IPS-NIHi11 (cell line): ENCODE data around the gene ZCWPW1.

Experiments
- DNase-seq: peaks from one replicate; pipeline ENCODE4 v3.0.0; 2012; ENCODE audit warnings: mixed read lengths, low spot score

ZCWPW1 gene

DNA sequence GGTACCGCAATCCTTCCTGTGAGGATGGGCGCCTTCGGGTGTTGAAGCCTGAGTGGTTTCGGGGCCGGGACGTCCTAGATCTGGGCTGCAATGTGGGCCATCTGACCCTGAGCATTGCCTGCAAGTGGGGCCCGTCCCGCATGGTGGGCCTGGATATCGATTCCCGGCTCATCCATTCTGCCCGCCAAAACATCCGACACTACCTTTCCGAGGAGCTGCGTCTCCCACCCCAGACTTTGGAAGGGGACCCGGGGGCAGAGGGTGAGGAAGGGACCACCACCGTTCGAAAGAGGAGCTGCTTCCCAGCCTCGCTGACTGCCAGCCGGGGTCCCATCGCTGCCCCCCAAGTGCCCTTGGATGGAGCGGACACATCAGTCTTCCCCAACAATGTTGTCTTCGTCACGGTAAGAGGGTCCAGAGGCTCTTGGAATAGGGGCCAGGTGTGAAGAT is 2.8 kb upstream of the ZCWPW1 start:
- DNase-seq, result no peak

DNA sequence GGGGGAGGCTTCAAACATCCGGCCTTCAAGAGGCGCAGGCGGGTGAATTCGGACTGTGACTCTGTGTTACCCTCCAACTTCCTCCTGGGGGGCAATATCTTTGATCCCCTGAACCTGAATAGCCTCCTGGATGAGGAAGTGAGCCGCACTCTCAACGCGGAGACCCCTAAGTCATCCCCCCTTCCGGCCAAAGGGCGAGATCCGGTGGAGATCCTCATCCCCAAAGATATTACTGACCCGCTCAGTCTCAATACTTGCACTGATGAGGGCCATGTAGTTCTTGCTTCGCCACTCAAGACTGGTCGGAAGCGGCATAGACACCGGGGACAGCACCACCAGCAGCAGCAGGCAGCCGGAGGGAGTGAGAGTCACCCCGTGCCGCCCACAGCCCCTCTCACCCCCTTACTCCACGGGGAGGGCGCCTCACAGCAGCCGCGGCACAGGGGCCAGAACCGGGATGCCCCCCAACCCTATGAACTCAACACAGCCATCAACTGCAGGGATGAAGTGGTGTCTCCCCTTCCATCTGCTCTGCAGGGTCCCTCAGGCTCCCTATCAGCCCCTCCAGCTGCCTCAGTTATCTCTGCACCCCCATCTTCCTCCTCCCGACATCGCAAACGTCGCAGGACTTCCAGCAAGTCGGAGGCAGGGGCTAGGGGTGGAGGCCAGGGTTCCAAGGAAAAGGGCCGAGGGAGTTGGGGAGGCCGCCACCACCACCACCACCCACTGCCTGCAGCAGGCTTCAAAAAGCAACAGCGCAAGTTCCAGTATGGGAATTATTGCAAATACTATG is 2.2 kb upstream of the ZCWPW1 start:
- DNase-seq, result no peak

DNA sequence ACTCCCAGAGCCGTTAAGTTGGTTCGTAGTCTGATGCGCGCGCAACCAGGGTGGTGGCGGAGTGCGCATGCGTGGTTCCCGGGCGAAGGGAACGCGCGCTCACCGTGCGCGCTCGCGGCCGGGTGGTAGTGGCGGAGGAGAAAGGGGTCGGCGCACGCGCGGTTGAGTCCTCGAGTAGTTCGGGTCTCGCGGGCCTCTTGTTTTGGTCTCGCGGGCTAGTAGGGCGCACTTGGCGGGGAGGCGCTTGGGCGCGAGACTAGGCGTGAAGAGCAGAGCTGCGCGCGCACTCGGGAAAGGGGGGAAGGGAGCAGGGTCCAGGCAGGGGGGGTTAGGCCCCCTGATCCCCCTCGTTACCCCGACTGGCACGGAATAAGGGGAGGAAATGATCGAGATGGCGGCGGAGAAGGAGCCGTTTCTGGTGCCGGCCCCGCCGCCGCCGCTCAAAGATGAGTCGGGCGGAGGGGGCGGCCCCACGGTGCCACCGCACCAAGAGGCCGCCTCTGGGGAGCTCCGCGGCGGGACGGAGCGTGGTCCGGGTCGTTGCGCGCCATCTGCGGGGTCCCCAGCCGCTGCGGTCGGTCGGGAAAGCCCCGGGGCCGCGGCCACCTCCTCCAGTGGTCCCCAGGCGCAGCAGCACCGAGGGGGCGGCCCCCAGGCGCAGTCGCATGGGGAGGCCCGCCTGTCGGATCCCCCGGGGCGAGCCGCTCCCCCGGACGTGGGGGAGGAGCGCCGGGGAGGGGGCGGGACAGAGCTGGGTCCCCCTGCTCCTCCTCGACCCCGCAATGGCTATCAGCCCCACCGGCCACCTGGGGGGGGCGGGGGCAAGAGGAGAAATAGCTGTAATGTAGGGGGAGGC is 1.4 kb upstream of the ZCWPW1 start, which contains the start of gene MEPCE:
Gene MEPCE, plus strand, starts transcription at position 195 of the 856 bp plus-strand sequence. Its CDS starts 188 bp downstream, at position 383.
- DNase-seq, result peak; percentile 91

DNA sequence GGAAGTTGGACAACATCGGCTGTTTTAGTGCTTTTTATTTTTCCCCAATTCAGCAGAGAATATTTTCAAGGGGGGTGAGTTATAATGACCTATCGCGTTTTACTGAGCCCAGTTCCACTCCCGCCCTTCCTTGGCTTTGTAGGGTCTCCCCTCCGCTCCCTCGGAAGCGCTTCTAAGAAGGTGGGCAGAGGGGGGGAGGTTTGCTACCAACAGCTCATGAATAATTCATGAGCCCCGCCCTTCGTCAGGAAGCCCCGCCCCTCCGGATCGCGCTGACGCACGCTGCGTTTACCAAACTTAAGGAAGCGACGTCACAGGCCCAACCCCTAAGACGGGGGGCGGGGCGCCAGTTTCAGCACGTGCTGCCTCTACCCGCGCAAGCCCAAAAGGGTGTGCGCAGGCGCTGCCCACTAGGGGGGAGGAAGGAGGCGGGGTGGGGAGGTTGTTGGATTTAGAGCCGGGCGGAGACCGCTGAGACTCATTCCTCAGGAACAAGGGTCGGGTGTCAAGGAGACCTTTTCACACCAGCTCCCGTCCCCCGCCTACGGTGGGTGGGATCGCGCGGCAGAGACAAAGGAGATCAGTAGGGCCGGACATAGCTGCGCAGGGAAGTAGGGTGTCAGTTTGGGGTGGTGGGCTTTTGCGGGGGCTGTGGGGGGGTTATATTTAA is 599 bp upstream of the ZCWPW1 start:
- peak; percentile 88 for DNase-seq

DNA sequence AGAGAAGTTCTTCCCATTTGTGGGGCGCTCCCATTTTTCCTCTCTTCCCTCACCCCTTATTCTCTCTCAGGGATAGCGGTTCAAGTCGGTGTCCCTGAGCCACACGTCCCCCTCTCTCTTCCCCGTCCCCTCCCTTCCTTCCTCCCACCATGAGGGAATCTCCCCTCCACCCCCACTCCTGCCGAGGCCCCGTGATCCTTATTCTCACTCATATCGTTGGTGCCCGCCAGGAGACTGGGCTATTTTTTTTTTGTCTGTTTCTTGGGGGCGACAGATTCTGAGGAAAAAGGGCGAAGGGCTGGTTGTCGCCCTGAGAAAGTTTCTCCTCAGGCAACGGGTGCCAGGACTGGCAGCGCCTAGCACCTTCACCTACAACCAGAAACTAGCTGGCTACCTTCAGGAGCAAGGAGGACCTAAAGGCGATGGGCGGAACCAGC is 723 bp downstream of the ZCWPW1 start:
- no peak for DNase-seq

DNA sequence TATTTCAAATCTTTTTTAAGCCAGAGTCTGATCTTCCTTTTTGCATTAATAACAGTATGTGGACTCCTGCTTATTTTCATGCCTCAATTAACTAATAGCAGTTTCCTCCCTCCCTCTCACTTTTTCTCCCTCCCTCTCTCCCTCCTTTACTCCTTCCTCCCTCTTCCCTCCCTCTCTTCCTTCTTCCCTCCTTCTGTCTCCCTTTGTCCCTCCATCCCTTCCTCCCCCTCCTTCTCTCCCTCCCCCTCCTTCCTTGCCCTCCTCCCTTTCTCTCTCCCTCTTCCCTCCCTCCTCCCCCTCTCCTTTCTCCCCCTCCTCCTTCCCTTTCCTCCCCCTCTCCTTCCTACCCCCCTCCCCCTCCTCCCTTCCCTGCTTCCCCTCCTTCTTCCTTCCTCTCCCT is 2.0 kb downstream of the ZCWPW1 start:
- no peak for DNase-seq

DNA sequence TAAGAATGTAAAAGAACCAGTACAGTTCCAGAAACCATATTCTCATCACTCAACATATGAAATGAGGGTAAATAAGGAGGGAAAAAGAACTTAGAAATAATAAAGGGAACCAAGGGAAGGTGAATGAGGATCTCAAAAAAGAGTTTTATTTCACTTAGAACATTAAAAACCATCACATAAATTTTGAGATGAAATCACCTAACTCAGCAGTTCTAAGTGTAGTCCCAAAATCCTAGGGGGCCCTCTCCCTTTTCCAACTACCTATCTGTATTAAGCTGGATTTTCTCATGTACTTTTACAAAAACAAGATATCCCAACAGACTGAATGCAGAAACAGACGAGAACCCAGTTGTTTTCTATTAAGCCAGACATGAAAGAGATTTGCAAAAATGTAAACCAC is 3.2 kb downstream of the ZCWPW1 start:
- DNase-seq, result no peak

DNA sequence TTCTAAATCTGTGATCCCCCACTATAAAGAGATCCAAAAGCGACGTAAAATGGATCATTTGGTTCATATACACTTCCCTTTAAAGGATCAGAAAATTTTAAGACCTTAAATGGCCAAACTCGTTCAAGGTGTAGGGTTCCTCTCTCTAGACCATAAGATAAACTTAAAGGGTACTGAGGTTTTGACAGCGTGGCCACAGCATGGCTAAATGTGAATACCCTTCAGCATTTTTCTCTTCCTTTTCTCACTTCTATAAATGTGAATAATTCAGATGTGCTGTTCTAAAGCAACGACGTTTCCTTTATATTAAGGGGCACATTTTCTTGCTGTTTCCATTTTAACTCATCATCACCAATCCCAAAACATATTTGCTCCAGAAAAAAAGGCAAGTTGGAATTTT is 5.2 kb downstream of the ZCWPW1 start:
- no peak for DNase-seq

DNA sequence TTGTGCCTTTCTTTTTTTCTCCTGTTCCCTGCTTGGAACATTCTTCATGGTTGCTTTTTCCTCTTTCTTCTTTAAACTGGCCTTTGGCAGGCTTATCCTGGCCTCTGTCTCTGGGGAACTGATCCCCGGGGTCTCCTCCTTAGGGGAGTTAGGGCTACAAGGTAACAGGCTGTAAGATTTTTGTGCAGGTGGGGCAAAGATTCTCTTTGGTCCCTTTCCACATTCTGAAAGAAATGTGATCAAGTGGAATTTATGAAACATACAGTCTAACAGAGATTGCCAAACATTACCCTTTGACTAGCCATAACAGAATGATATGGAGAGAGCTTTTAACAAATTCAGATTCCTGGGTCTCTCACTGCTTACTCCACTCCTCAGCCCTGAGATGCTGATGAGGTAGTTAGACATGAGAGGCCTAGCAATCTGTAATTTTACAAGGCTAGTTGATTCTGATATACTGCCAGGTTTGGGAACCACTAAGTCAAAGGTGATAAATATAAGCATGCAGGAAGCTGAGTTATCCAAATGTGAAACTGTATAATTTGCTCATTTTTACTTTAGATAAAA is 8.8 kb downstream of the ZCWPW1 start:
- no peak for DNase-seq

DNA sequence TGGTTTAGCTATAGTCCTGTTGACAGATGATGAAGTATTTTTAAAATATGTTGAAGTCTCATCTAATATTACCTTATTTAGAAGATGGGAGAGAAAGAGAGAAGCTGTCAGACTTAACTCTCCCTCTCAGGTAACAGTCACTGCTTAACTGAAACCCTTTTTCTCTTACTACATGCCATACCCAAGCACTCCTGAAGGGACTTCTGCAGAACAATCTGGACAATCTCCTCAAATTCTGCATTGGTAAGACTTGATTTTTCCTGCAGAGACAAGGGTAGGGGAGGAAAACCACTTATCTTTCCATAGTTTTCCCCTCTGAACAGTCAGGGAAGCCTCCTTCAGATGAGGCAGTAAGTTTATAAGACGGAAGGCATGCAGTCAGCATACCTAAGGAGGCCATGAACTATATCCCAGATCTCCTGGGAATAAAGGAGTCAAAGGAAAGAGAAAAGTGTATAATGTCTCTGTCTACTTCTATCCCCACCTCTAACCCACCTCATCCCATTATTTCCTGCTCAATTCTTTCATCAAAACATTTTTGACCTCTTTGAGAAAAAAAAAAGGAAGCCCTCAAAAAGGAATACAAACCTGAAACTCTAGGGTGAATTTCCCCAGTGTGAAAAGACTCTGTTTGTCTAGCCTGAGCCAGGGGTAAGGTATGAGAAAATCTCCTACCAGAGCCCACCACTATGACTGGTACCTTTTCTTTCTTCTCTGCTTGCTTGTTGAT is 9.4 kb downstream of the ZCWPW1 start:
- no peak for DNase-seq

DNA sequence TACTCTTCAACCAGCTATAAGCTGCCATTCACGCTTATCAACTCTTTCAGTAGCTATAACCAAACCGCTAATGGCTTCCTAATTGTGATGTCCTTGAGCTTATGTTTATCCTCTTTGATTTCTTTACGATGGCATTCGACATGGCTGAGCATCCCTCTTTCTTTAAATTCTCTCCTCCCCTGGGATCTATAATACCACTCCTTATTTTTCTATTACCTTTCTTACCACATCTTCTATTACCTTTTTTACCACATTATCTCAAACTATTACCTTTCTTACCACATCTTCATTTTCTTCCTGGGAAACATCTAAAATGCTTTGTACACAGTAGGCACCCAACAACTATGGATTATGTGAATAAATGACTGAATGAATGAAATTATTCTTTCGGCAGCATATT is 13.1 kb downstream of the ZCWPW1 start:
- no peak for DNase-seq

DNA sequence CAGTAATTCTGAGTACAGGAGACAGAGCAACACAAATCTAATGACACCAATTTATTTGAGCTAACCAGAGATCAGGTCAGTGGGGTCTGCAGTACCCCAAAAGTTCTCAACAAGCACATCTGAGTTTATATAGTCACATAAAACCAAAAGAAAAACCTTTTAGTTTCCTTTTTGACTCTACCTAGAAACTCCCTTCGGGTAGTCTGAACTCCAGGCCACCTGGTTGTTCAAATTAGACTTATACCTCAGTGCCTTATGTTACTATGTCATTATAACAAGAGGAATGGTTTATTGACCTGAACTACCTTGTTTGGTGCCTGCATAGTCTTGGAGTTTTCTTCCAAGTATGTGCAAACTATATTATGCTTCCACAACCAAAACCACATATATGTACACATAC is 14.6 kb downstream of the ZCWPW1 start:
- DNase-seq, result no peak

DNA sequence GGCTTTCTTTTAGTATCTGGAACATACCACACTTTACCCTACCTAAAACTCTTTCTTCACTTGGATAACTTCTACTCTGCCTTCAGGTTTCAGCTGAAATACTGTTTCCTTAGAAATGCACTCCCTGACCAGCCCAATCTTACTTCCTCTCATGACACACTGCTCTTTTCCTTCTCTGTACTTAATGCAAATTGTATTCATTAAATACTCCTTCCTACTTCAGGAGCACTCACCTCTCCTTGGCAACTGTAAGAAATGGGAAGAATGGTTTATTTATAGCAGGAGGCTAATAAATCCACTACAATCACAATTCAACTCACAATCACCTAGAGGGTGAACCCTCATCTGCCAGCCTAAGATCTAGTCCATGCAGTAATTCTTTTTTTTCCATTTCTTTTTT is 15.2 kb downstream of the ZCWPW1 start:
- no peak for DNase-seq

DNA sequence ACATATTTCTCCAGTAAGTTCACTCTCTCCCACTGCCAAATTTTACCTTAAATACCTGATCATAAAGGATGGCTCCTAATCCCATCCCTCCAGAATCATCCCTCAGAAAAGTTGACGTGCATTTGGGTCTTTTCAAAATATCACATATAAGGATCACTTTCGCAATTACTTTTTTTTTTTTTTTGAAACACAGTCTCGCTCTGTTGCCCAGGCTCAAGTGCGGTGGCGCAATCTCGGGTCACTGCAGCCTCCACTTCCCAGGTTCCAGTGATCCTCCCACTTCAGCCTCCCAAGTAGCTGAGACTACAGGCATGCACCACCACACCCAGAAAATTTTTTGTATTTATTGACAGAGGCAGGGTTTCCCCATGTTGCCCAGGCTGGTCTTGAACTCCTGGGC is 17.4 kb downstream of the ZCWPW1 start:
- no peak for DNase-seq

DNA sequence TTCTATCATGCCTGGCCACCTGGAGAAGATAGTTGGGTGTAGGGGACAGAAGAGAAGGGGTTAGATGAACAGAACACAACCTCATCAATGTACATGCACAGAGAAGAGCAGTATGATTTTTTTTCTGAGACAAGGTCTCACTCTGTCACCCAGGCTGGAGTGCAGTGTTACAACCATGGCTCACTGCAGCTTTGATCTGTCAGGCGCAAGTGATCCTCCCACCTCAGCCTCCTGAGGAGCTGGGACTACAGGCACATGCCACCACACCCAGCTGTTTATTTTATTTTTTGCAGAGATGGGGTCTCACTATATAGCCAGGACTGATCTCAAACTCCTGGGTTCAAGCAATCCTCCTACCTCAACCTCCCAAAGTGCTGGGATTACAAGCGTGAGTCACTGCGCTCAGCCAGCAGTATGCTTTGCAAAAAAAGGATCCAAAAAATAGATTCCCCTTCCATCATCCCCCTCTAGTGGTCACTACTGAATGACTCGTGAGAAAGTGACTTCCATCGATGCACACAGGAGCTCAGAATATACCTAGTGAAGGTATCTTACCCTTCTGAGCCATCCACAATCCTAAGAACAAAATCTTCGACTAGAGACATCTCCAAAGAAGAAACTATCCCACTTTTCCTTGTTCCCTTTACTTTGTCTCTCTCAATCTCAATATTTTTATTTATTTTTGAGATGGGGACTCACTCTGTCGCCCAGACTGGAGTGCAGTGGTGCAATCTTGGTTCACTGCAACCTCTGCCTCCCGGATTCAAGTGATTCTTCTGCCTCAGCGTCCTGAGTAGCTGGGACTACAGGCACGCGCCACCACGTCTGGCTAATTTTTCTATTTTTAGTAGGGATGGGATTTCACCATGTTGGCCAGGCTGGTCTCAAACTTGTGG is 21.0 kb downstream of the ZCWPW1 start:
- DNase-seq, result peak; percentile 69

DNA sequence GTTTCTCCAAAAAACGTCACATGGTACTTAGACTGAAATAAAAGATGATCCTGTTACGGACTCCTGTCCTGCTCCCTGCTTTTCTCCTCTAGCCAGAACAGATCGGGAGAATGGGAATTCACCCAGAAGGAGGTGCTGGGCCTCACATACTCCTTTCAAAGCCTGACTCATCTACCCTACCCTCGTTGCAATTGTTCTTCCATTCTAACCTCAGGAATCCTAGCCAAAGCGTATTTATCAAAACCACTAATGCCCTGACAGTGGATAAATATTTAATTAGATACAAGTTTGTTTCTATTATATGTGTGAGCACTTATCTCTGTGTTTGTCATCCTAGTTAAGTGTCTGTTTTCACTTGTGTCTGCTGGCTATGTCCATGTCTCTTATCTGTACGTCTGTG is 21.7 kb downstream of the ZCWPW1 start:
- DNase-seq, result no peak

DNA sequence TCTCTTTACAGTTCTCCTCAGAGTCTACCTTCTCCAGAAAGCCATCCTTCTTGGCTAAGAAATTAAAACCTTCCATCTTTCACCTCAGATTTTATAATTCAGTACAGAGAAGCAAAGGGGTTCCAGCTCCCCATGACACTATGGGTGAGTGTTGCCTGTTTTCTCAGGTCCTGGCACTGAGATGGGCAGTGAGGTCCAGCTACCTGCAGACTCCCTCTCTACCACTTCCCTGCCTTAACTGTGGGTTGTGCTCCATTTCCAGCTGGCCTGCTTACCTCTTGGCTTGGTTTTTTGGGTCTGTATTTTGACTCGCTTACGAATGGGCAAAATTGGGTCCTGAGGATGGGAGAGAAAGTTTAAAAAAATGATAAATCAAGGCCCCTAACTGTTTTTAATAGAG is 26.3 kb downstream of the ZCWPW1 start:
- DNase-seq, result no peak

DNA sequence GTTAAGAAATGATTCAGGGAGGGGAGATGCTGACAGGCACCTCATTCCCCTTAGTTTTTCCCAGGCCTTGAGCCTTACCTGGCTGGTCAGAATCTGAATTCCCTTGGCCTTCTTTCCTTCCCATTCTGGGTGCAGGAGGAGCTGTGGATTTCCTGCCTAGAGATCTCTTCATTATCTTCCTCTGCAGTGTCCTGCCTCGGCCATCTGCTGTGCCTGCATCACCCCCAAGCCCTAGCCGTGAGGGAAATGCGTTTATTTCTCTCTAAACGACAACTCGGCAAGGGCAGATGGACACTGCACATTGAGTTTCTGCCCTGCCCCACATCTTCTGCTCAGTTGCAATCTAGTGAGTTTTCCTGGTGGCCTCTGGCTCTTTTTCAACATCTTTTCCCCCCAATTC is 26.7 kb downstream of the ZCWPW1 start:
- no peak for DNase-seq

DNA sequence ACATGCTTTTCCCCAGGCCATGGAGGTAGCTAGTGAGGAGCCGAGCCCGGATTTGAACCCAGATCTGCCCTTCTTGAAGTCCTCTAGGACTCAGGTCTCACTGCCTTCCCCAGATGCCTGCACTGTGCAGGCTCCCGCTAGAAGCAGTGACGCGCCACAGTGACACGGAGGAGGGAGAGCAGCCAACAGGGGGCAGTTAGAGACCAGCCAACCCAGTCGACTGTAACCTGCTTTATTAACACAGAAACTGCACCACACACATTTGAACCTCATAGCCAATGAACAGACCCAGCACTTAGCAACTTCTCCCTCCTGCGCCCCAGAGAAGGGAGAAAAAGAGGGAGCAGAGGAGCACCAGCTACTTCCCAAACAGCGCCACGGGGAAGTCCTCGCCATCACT is 27.8 kb downstream of the ZCWPW1 start:
- peak; percentile 61 for DNase-seq

DNA sequence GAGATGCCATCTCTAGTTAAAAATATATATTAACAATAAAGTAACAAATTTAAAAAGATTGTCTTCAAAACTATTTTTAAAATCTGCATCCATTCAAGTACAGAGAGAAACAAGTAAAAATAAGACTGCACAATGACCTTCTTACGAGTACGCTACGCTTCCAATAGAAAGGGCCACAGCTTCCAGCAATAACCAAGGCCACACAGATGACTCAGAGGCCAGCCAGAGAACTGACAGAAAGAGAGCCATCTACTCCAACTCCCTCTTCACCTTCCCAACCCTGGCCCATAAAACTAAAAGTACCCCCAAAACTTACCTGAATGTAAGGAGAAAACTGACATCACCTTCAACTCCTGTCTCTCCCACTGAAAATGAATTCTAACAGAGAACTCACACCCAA is 28.5 kb downstream of the ZCWPW1 start:
- no peak for DNase-seq

DNA sequence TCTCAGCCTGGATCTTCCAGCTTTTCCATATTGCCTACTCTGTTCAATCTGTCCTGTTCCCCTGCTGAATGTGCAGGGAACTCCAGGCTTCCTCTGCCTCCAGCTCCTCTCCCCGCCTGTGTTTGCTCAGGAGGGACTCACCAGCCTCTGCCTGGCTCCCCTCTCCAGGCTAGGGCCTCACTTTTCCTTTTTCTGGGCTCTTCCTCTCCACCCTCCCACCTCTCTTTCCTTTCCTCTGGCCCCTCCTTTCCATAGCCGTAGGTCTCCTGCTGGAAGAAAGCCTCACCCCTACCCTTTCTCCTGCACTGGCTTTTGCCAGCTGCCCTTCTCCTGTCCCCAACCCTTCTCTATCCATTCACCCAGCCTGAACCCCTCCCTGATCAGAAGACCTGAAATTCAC is 30.3 kb downstream of the ZCWPW1 start:
- DNase-seq, result no peak
